Activated CD4-positive, alpha-beta memory T cell treated with anti-CD3 and anti-CD28 coated beads, Interleukin-2, amount 10 ng/mL, durations not matched to agents 7 days and 5 days (primary cell): ENCODE data around the gene FARP1. TPM values are rescaled to one million over a fixed set of nuclear protein-coding genes. Genes with fewer than 3 reads are reported as not detected.

Experiments used
- CTCF ChIA-PET: fragments of 350-600 bp; sonication (Branson Sonifier 250); formaldehyde crosslinking; loops from one replicate; lab custom pipeline; 2021; ENCODE audit warnings: antibody characterized with exemption, inconsistent platforms; lab: Charles Lee
- POLR2A ChIA-PET: fragments of 350-600 bp; sonication (Branson Sonifier 250); formaldehyde crosslinking; loops from one replicate; lab custom pipeline; 2021; ENCODE audit warnings: antibody characterized with exemption; lab: Charles Lee
- DNase-seq: peaks from one replicate; pipeline ENCODE4 v3.0.0-alpha.2; 2020
- H3K27ac Mint-ChIP-seq: one replicate; pipeline ENCODE4 v1.8.0; 2021; ENCODE audit warnings: mild to moderate bottlenecking, mixed read lengths
- H3K27me3 Mint-ChIP-seq: one replicate; pipeline ENCODE4 v1.8.0; 2021; ENCODE audit warnings: mixed read lengths
- H3K36me3 Mint-ChIP-seq: one replicate; pipeline ENCODE4 v1.8.0; 2021; ENCODE audit warnings: low read depth, mixed read lengths
- H3K4me1 Mint-ChIP-seq: one replicate; pipeline ENCODE4 v1.8.0; 2021; ENCODE audit warnings: mixed read lengths
- H3K4me3 Mint-ChIP-seq: one replicate; pipeline ENCODE4 v1.8.0; 2021; ENCODE audit warnings: mild to moderate bottlenecking, mixed read lengths
- H3K9me3 Mint-ChIP-seq: one replicate; pipeline ENCODE4 v1.8.0; 2021; ENCODE audit warnings: mixed read lengths
- total RNA-seq, 2 experiments: library from RNA; stranded (reverse); gene quantifications; one replicate each; pipeline ENCODE4 v1.2.3, GENCODE V29; 2021

FARP1 gene
- total RNA-seq, 2 experiments from 2014 or later: 0.50 to 0.75 TPM

- H3K4me3 Mint-ChIP-seq: no peak overlapping the region
- POLR2A ChIA-PET: no interaction called here
- H3K4me1 Mint-ChIP-seq: no peaks in the 10 kb centered on the region
- CTCF ChIA-PET: no interaction called here
- DNase-seq: no peak
- H3K27ac Mint-ChIP-seq: no peak overlapping the region
- no peaks in the 10 kb centered on the region for H3K36me3 Mint-ChIP-seq
- H3K9me3 Mint-ChIP-seq: no peaks in the 10 kb centered on the region
- peaks cover 15% of the 10 kb centered on the region for H3K27me3 Mint-ChIP-seq
Observed at GRCh38 chr13:98393873-98394272, 251.0 kb downstream of the FARP1 start.

- ChIA-PET POLR2A (no interaction called here), CTCF (no interaction called here)
- no peak overlapping the region for H3K27ac Mint-ChIP-seq
- H3K27me3 Mint-ChIP-seq: peaks cover 20% of the 10 kb centered on the region
- no peaks in the 10 kb centered on the region for H3K36me3 Mint-ChIP-seq
- no peaks in the 10 kb centered on the region for H3K9me3 Mint-ChIP-seq
- H3K4me1 Mint-ChIP-seq: no peaks in the 10 kb centered on the region
- H3K4me3 Mint-ChIP-seq: no peak overlapping the region
- no peak for DNase-seq
Observed at GRCh38 chr13:98394820-98395510, 252.1 kb downstream of the FARP1 start.

GRCh38 chr13:98396071-98396710, 253.3 kb downstream of the FARP1 start:
- no peaks in the 10 kb centered on the region for H3K36me3 Mint-ChIP-seq
- no peak for DNase-seq
- peaks cover 17% of the 10 kb centered on the region for H3K27me3 Mint-ChIP-seq
- POLR2A ChIA-PET: no interaction called here
- no peak overlapping the region for H3K27ac Mint-ChIP-seq
- no peaks in the 10 kb centered on the region for H3K9me3 Mint-ChIP-seq
- H3K4me1 Mint-ChIP-seq: no peaks in the 10 kb centered on the region
- CTCF ChIA-PET: no interaction called here
- H3K4me3 Mint-ChIP-seq: no peak overlapping the region

- H3K27me3 Mint-ChIP-seq: peaks cover 19% of the 10 kb centered on the region
- H3K27ac Mint-ChIP-seq: no peak overlapping the region
- no peaks in the 10 kb centered on the region for H3K36me3 Mint-ChIP-seq
- ChIA-PET CTCF (no interaction called here), POLR2A (no interaction called here)
- no peaks in the 10 kb centered on the region for H3K4me1 Mint-ChIP-seq
- H3K4me3 Mint-ChIP-seq: no peak overlapping the region
- no peaks in the 10 kb centered on the region for H3K9me3 Mint-ChIP-seq
- DNase-seq: no peak
Observed at GRCh38 chr13:98397221-98397620, 254.3 kb downstream of the FARP1 start.

GRCh38 chr13:98397861-98398260, 255.0 kb downstream of the FARP1 start:
- Mint-ChIP-seq H3K4me1 (no peaks in the 10 kb centered on the region), H3K9me3 (no peaks in the 10 kb centered on the region), H3K27me3 (peaks cover 19% of the 10 kb centered on the region), H3K4me3 (no peak overlapping the region), H3K36me3 (no peaks in the 10 kb centered on the region), H3K27ac (no peak overlapping the region)
- no peak for DNase-seq
- CTCF ChIA-PET: no interaction called here
- POLR2A ChIA-PET: no interaction called here

- H3K27ac Mint-ChIP-seq: no peak overlapping the region
- no peaks in the 10 kb centered on the region for H3K36me3 Mint-ChIP-seq
- no peak overlapping the region for H3K4me3 Mint-ChIP-seq
- H3K9me3 Mint-ChIP-seq: no peaks in the 10 kb centered on the region
- peaks cover 19% of the 10 kb centered on the region for H3K27me3 Mint-ChIP-seq
- H3K4me1 Mint-ChIP-seq: no peaks in the 10 kb centered on the region
- POLR2A ChIA-PET: no interaction called here
- no peak for DNase-seq
- CTCF ChIA-PET: no interaction called here
Observed at GRCh38 chr13:98398581-98398980, 255.7 kb downstream of the FARP1 start.

GRCh38 chr13:98399756-98400155, 256.9 kb downstream of the FARP1 start:
- no peaks in the 10 kb centered on the region for H3K9me3 Mint-ChIP-seq
- H3K36me3 Mint-ChIP-seq: no peaks in the 10 kb centered on the region
- no peak overlapping the region for H3K27ac Mint-ChIP-seq
- no peak for DNase-seq
- no peaks in the 10 kb centered on the region for H3K4me1 Mint-ChIP-seq
- POLR2A ChIA-PET: no interaction called here
- no peak overlapping the region for H3K4me3 Mint-ChIP-seq
- CTCF ChIA-PET: no interaction called here
- peaks cover 19% of the 10 kb centered on the region for H3K27me3 Mint-ChIP-seq

- Mint-ChIP-seq H3K9me3 (no peaks in the 10 kb centered on the region), H3K4me3 (no peak overlapping the region), H3K4me1 (no peaks in the 10 kb centered on the region), H3K27me3 (peaks cover 24% of the 10 kb centered on the region), H3K27ac (no peak overlapping the region), H3K36me3 (no peaks in the 10 kb centered on the region)
- DNase-seq: no peak
- ChIA-PET POLR2A (no interaction called here), CTCF (no interaction called here)
Observed at GRCh38 chr13:98401934-98402333, 259.0 kb downstream of the FARP1 start.

GRCh38 chr13:98403076-98403475, 260.2 kb downstream of the FARP1 start:
- Mint-ChIP-seq H3K27ac (no peak overlapping the region), H3K9me3 (no peaks in the 10 kb centered on the region)

GRCh38 chr13:98405107-98405571, 262.2 kb downstream of the FARP1 start:
- H3K4me3 Mint-ChIP-seq: no peak overlapping the region
- DNase-seq: no peak
- CTCF ChIA-PET: interaction anchor here (1.6 kb wide), 1 partner anchor 169 kb away, joined by 3 read pairs; no protein-coding TSS in a partner anchor
- H3K9me3 Mint-ChIP-seq: no peaks in the 10 kb centered on the region
- no peaks in the 10 kb centered on the region for H3K4me1 Mint-ChIP-seq
- H3K27me3 Mint-ChIP-seq: peaks cover 12% of the 10 kb centered on the region
- no peaks in the 10 kb centered on the region for H3K36me3 Mint-ChIP-seq
- no peak overlapping the region for H3K27ac Mint-ChIP-seq
- POLR2A ChIA-PET: no interaction called here

More at GRCh38 chr13:98403076-98403475, 260.2 kb downstream of the FARP1 start:
- peaks cover 18% of the 10 kb centered on the region for H3K27me3 Mint-ChIP-seq
- no peaks in the 10 kb centered on the region for H3K4me1 Mint-ChIP-seq
- ChIA-PET POLR2A (no interaction called here), CTCF (no interaction called here)
- no peaks in the 10 kb centered on the region for H3K36me3 Mint-ChIP-seq
- H3K4me3 Mint-ChIP-seq: no peak overlapping the region
- DNase-seq: no peak

GRCh38 chr13:98405690-98406344, 262.9 kb downstream of the FARP1 start:
- CTCF ChIA-PET: interaction anchor here (1.6 kb wide), 1 partner anchor 170 kb away, joined by 3 read pairs; no protein-coding TSS in a partner anchor
- H3K27me3 Mint-ChIP-seq: peaks cover 15% of the 10 kb centered on the region
- POLR2A ChIA-PET: no interaction called here

GRCh38 chr13:98406427-98406826, 263.5 kb downstream of the FARP1 start:
- H3K27me3 Mint-ChIP-seq: peaks cover 19% of the 10 kb centered on the region
- H3K27ac Mint-ChIP-seq: no peak overlapping the region
- H3K9me3 Mint-ChIP-seq: no peaks in the 10 kb centered on the region
- no peaks in the 10 kb centered on the region for H3K4me1 Mint-ChIP-seq
- H3K4me3 Mint-ChIP-seq: no peak overlapping the region
- DNase-seq: no peak
- ChIA-PET CTCF (no interaction called here), POLR2A (no interaction called here)
- H3K36me3 Mint-ChIP-seq: no peaks in the 10 kb centered on the region

More at GRCh38 chr13:98405690-98406344, 262.9 kb downstream of the FARP1 start:
- no peaks in the 10 kb centered on the region for H3K9me3 Mint-ChIP-seq
- H3K36me3 Mint-ChIP-seq: no peaks in the 10 kb centered on the region
- H3K4me3 Mint-ChIP-seq: no peak overlapping the region
- H3K4me1 Mint-ChIP-seq: no peaks in the 10 kb centered on the region
- no peak for DNase-seq
- H3K27ac Mint-ChIP-seq: no peak overlapping the region

GRCh38 chr13:98406971-98407370, 264.1 kb downstream of the FARP1 start:
- POLR2A ChIA-PET: no interaction called here
- H3K27me3 Mint-ChIP-seq: peaks cover 22% of the 10 kb centered on the region
- H3K4me1 Mint-ChIP-seq: peaks cover 2% of the 10 kb centered on the region
- H3K4me3 Mint-ChIP-seq: no peak overlapping the region
- DNase-seq: no peak
- H3K9me3 Mint-ChIP-seq: no peaks in the 10 kb centered on the region
- no peaks in the 10 kb centered on the region for H3K36me3 Mint-ChIP-seq
- H3K27ac Mint-ChIP-seq: no peak overlapping the region
- CTCF ChIA-PET: no interaction called here
